HG02798 (cell line): Measurements from ENCODE around the gene MYF6.
"Not testable (repeated sequence)": the region's sequence is repeated elsewhere in the genome, so short reads cannot be mapped to it uniquely, and the experiment has no call there.

Source experiments
- ATAC-seq: cut with Tn5 transposase; IDR thresholded peaks from one replicate; pipeline ENCODE4 v1.9.1; 2021; ENCODE audit warnings: mild to moderate bottlenecking; ENCODE audit not compliant: unreplicated experiment, poor library complexity

The MYF6 gene

DNA sequence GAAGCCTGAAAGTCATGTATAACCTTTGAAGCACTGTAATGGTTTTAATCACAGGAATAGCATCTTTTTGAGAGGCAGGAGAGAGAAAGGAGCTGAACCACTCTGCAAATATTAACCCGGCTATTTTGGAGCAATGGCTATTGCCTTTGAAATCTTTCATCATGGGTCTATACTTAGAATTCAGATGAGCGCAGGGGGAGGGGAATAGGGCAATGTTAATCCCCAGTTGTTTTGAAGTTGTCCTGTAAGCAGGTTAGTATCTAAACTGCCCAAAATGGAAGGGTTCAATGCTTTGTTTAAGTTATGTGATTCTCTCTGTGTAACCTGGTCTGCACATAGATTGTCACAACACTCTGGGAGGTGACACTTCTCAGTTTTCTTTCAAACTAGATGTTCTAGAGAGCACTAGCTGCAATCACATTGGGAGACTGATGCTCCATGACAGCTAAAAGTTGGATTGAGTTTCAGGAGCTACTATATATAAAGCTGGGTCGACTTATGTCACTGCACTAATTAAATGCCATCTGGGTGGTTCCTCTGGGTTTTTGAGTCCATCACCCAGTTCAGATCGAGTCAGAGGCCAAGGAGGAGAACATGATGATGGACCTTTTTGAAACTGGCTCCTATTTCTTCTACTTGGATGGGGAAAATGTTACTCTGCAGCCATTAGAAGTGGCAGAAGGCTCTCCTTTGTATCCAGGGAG lies at the start of gene MYF6:
MYF6 (plus strand) TSS at position 509 of the 704 bp plus-strand sequence; CDS start at position 595, 86 bp downstream.
- no peak for ATAC-seq

DNA sequence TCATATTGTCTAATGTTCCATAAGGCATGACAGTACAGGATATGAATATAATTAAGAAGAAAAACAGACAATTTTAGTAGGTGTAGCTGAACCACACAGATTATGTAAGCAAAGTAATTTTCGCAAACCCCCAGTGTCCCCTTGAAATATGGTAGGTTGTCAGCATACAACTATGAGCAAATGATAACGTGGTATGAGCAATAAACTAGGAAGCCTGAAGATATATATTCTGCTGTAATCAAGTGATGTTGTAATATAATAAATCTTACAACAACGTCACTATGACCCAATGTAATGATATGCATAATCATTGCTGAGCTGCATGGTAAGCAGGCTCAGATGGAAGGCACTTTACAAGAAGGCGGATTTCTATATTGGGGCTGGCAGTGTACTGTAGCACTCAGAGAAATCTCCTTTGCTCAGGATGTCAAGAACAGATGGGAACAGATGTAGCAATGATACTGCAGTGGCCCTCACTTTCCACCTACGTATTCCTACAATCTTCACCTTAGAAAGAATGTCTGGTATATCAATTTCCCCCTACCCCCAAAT lies 47.8 kb upstream of the MYF6 start:
- no peak for ATAC-seq

DNA sequence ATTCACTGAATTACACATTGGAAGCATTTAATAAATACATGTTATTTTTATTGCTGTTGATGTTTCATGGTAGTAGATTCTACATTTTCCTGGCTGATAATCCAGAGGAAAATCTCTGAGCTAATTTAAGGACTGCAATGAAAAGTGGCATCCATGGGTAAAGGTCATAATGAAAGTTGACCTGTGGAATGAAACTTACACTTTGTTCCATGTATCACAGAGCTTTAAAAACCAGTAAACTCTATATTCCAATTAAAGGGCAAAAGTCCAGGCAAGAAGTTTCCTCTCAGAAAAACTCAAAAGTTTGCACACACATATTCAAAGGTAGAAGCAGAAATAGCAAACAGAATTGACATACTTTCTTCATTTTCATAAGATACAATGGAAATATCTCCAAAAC lies 44.8 kb upstream of the MYF6 start:
- no peak for ATAC-seq

DNA sequence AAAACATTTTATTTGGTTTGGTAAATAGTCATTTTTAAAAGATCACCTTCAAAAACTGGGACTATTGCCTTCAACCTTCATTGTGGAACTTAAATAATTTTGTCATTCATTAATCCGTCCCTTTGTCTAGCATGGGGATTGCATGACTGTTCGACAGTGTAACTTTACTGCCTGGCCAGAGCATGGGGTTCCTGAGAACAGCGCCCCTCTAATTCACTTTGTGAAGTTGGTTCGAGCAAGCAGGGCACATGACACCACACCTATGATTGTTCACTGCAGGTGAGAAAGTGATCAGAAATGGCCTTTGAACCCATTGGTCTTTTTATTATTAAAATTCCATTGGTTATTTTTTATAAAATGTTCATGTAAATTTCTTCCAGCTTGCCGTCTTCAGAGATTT lies 37.2 kb upstream of the MYF6 start:
- ATAC-seq: no peak

DNA sequence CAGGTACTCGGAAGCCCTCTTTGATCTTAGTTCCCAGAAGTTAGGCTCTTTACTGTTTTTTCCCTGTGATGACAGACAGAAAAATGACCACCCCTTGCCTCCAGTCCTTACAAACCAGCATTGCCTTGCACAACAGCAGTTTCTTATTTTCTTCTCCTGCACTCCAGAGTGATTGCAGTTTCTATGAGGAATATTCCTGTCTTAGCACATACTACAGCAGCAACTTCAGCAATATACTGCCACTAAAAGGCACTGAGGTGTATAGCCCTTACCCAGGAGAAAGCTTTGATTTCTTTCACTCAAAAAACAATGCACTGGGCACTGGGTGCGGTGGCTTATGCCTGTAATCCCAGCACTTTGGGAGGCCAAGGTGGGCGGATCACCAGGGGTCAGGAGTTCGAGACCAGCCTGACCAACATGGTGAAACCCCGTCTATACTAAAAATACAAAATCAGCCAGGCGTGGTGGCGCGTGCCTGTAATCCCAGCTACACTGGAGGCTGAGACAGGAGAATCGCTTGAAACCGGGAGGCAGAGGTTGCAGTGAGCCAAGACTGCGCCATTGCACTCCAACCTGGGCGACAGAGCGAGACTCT lies 31.3 kb upstream of the MYF6 start:
- not testable (repeated sequence) for ATAC-seq

DNA sequence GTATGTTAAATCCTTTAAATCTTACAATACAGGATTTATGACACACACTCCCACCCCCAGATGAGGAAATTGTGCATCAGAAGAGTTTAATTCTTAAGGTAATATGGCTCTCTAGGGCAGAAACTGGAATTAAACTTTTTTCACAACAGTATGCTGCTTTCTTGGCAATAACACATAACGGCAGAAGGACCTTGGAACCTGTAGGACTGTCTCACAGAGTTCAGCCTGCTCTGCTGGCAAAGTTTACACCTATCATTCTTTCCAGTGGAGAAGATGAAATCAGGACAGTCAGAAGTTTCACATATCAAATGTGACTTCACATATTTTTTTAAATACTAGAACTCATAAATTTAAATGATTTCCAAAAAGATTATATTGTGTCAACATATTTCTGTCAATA lies 30.6 kb upstream of the MYF6 start:
- no peak for ATAC-seq

DNA sequence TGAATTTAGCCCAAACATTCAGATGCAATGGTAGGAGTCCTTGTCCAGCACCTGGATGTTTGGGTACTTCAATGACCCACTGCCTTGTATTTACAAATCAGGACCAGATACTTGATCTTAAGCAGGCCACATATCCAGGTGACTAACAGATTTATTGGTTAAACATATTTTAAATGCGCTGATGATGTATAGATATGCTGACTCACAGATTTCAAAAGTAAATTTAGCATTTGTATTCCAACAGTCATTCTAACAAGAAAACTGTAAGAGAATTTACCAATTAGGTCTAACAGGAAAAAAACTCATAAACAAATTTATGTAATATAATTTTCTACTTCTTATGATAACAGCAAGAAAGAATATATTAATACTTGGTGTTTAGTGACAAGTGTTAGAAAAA lies 29.4 kb upstream of the MYF6 start:
- no peak for ATAC-seq

DNA sequence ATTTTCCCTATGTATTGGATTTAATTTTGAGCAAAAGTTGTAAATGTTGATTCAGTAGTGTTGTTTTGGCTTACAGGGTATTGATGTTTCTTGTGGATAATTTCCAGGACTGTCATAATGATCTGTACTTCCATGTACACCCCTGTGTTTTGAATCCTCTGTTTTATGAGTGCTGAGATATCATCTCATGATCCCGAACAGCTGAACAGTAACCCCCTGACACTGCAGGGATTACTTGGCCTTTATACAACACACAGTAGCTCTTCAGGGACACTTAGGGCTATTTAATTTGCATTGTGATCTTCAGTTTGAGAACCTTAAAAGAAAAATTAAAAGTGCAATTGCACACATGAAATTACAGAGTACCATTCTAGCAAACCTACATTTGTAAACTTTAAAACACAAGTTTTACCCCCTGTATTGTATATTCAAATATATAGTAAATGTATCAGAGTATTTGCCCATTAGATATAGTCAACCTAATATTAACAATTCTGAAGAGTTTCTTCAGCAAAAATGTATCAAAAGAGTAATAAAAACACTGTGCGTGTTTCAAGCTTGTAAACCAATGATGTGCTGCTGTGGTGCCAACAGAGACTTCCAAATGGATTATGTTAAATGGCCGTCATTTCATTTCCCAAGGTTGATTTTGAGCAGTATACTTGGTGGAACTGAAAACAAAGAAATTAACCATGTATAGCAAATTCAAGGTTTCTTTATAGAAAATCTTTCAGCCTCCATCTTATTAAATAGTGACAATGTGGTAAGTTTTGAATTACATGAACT lies 27.9 kb upstream of the MYF6 start:
- no peak for ATAC-seq

DNA sequence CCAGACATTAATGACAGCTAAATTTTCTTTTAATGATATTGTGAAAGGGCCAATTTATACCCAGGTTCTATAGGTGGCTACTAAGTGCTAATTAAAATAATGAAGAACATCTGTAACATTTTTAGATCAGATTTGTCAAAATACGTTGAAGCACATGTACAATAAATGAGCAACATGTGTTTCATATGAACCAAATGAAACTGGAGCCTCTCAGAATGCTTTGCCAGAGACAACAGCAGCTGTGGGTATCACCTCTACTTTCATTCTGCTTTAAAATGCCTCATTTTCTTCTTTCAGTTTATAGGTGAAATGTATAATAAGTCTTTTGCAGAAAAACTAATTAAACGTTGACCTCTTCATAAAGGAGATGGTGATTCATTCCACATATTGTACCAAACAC lies 26.1 kb upstream of the MYF6 start:
- ATAC-seq: peak; percentile 99

DNA sequence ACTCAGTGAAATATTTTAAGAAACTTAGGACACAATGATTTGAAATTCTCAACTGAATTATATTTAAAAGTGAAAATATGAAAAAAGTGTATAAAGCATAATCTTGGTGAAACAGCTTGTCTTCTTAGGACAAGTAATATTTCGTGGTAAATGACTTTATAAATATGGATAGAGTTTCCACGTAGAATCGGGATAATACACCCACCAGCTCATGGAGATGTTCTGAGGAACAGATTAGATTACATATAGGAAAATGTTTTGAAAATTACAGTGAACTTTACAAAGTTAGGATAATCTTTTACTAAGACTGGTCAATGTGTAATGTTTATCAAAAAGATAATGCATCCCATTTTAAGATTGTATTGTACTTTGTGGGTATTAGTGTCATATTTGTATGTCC lies 25.6 kb upstream of the MYF6 start:
- no peak for ATAC-seq

DNA sequence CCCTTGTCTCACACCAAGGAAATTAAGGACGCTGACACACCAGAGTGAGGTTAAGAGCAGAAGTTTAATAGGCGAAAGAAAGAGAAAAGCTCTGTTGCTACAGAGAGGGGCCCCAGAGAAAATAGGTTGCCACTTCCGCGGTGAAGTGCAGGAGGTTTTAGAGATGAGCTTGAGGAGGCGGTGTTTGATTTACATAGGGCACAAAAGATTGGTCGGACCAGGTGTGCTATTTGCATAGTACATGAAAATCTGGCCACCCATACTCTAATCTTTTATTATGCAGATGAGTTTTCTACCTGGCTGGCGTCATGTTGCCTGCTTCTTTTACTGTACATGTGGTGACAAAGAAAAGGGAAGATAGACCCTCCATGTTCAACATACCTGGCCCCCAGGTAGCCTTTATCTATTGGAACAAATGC lies 23.3 kb upstream of the MYF6 start:
- no peak for ATAC-seq

DNA sequence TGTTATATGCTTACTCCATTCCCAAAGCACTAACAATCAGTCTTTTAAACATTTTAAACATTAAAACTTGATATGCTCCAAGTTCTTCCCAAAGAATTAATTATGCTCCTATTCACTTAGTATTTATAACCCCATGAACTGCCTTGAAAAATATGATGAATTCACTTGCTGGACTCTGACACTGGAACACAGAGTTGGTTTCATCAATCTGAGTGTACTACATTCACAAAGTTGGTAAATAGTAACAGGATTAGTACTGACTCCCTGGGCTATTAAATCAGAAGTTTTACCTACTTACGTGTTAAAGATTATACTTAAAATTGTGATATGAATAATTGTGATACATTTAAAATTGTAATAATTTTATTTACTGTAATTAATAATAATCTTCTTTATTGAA lies 17.3 kb upstream of the MYF6 start:
- ATAC-seq: no peak

DNA sequence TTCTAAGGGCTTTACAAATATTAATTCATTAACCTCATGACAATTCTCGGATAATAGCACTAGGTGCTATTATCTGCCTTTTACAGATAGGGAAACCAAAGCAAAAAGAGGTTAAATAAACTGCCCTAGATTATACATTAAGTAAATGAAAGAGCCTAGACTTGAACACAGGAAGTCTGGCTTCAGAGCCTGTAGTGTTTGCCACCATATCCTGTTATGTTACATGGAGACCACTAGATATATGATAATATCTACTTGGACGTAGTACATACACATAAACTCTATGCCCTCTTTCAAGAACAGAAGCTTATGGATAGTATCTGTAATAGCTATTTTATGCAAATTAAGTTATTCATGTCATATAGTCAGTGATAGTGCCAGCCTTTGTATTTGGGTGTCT lies 16.9 kb upstream of the MYF6 start:
- no peak for ATAC-seq

DNA sequence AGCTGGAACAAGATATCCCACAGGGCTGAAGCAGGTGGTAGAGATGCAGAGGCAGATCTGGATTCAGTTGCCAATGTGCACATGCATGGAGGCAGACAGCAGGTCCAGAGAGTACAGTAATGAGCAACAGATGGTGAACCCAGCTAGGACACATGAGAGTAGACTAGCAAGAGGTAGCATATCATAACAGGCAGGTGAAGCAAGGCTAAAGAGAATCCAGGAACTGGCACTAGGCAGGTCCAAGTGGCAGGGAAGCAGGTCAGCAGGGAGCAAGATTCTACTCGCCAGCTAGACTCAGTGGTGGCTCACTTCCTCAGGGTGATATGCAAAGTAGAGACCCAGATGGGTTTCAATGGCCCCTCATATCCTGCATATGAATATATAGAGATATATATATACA lies 15.3 kb upstream of the MYF6 start:
- ATAC-seq: peak; percentile 83

DNA sequence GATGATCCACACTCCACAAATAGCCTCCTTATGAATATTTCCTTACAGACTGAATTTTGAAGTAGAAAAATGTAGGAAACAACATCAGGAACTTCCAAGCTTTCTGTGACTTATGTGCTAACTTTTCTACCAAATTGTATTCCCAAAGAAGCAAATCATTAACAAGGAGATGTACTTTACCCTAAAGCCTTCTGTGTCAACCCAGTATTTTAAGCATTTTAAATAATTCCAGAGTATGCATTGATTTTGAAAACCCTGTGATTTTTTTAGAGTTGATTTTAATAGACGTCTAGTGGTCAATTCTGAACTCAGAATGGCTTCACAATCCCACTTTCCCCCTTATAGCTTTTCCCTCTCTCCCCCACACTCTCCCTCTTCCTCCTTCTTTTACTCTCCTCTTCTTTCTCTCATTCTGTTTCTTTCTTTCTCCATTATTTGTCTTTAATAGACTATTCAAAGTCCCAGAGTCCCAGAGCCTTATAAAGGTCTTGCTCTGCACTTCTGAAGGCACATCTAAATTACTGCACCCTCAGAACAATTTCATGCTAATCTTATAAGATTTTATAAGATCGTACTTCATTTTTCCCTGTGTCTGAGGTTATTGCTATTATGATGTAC lies 10.1 kb upstream of the MYF6 start:
- ATAC-seq: no peak

DNA sequence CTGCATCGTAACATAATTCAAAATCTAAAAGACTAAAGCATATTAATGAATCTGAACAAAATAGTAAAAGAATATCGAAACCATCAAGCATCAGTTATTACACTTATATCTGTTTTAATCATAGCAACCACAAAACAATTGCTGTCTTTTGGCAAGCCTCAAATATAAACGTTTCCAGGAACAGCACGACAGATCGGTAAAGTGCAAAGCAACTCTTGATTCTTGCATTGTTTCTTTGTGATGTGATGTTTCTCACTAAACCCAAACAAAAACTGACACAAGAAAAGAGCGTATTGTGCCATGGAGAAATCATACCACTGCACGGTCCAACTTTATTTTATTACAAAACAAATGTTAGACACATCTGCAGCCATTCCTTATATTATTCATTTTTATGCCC lies 9.2 kb upstream of the MYF6 start:
- ATAC-seq: no peak

DNA sequence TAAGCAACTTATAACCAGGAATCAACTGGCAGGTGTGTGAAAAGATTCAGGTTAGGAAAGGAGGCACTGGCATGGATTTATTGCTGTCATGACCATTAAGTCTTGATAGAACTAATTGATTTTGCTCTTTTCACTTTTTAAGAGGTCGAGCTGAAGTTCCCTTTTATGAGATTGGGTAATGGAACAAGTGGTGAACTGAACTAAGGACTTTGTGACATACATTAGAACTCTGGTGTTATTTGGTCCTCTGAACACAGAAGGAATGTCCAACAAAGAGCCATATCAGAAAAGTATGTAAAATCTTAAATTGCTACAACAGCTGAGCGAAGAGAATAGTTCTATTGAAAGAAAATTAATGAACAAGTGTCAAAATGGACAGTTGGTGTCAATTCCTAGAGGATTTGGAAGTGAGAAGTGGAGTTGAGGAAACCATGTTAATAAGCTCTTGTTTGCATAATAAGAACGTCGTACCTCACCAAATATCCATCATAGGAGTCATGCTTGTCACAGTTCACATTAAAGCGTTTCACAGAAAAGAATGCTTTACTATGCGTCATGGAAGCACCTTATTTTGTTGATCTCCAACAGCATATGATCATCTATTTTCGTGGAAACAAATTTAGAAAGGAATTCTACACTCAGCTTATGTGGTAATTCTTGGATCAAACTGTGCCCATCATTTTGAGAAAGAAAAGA lies 8.4 kb upstream of the MYF6 start:
- no peak for ATAC-seq

DNA sequence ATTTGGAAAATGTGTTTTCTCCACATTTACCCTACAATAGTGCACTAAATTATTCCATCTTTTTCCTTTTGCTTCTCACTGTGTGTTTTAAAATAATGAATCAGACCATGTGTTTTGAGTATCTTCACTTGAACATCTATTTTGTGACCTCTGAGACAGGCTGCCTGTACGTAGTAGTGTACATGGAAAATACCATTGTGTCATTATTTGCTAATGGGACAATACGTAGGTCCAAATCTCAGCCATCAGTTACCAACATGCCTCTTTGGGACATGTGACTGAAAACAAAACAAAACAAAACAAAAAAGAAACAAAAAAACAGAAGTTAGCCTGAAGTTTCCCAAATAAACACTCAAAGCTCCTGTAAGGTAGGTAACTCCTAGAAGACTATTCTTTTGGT lies 7.1 kb upstream of the MYF6 start:
- no peak for ATAC-seq

DNA sequence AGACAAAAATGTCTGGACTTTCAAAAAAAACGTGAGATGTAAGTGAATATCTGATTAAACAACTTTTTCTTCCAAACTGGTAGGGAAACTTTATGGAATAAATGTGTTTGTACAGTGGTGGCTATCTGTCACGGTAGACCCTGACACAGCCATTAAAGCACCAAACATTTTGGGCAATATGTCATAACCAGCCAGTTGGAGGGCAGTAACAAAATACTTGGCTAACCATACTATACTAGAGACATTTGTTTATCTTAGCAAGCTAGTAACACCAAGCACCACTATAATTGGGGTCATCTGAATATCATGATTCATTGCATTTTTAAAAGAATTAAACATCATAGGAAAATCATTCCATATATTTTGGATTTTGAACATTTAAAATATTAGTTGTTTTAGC lies 6.0 kb upstream of the MYF6 start:
- ATAC-seq: no peak
